A673 (cell line): ENCODE results near the gene CFAP20DC. TPM values are rescaled to one million over a fixed set of nuclear protein-coding genes. Genes with fewer than 3 reads are reported as not detected.
A peak's percentile ranks its signal among the peaks of the same experiment; 100 is the strongest.

Source experiments
- BruUV-seq: library from RNA; stranded (reverse); fragments of 400-500 nt; replicated peaks from 2 replicates; lab custom pipeline; 2021; lab: Mats Ljungman, UMichigan
- CTCF ChIA-PET: fragments of 300-600 bp; sonication (Branson Sonifier 250); formaldehyde crosslinking; loops from one replicate; lab custom pipeline; 2022; ENCODE audit warnings: antibody characterized with exemption; lab: Charles Lee
- POLR2A ChIA-PET: fragments of 300-600 bp; sonication (Branson Sonifier 250); formaldehyde crosslinking; loops from one replicate; lab custom pipeline; 2022; ENCODE audit warnings: antibody characterized with exemption; ENCODE audit not compliant: low non-redundant PET; lab: Charles Lee
- DNase-seq: peaks from one replicate; pipeline ENCODE4 v3.0.0-alpha.2; 2015; ENCODE audit warnings: low spot score
- H3K27ac ChIP-seq: fragments of 200-600 bp; sonication (generic); 2 replicates; pipeline ENCODE4 v1.5.1; 2016; ENCODE audit warnings: mixed run types, low read depth, mild to moderate bottlenecking, mixed read lengths, antibody characterized with exemption, low read length; ENCODE audit not compliant: poor library complexity, severe bottlenecking
- H3K27me3 ChIP-seq: fragments of 200-600 bp; sonication (generic); replicated peaks from 2 replicates; pipeline ENCODE4 v1.6.1; 2017; ENCODE audit warnings: mixed run types, low read depth, mild to moderate bottlenecking, mixed read lengths, antibody characterized with exemption, low read length; ENCODE audit not compliant: insufficient read depth, poor library complexity
- H3K36me3 ChIP-seq: fragments of 200-600 bp; sonication (generic); 2 replicates; pipeline ENCODE4 v1.6.1; 2016; ENCODE audit warnings: mixed run types, mild to moderate bottlenecking, mixed read lengths, antibody characterized with exemption, low read length; ENCODE audit not compliant: insufficient read depth, poor library complexity, severe bottlenecking
- H3K4me1 ChIP-seq: fragments of 200-600 bp; sonication (generic); 2 replicates; pipeline ENCODE4 v1.6.1; 2017; ENCODE audit warnings: mixed run types, mild to moderate bottlenecking, mixed read lengths, antibody characterized with exemption, low read length; ENCODE audit not compliant: insufficient read depth, poor library complexity, severe bottlenecking
- H3K4me3 ChIP-seq: fragments of 200-600 bp; sonication (generic); 2 replicates; pipeline ENCODE4 v1.5.1; 2016; ENCODE audit warnings: low read depth, mixed run types, mild to moderate bottlenecking, mixed read lengths, low read length; ENCODE audit not compliant: poor library complexity, severe bottlenecking
- H3K9me3 ChIP-seq: fragments of 200-600 bp; sonication (generic); 2 replicates; pipeline ENCODE4 v1.6.1; 2016; ENCODE audit warnings: mixed run types, low read depth, mild to moderate bottlenecking, mixed read lengths, antibody characterized with exemption, low read length; ENCODE audit not compliant: poor library complexity, severe bottlenecking
- EZH2 ChIP-seq: fragments of 200-600 bp; sonication (generic); IDR thresholded peaks from 2 replicates; pipeline ENCODE4 v1.6.1; 2017; ENCODE audit warnings: borderline replicate concordance, low read depth, mild to moderate bottlenecking, mixed read lengths, antibody characterized with exemption, low read length; ENCODE audit not compliant: poor library complexity, severe bottlenecking
- intact Hi-C: fragments of 100-400 bp; cut with micrococcal nuclease; formaldehyde crosslinking; loops from one replicate; pipeline ENCODE4 v1.10.0; 2022; ENCODE audit not compliant: unreplicated experiment
- total RNA-seq: library from RNA; stranded (reverse); gene quantifications from 2 replicates; pipeline ENCODE4 v1.2.3, GENCODE V29; 2021
- TF ChIP-seq, protein P1 (sequence below): fragments of 300-800, 200-600 bp; sonication (generic); conservative IDR thresholded peaks from 2 replicates; pipeline ENCODE4 v1.5.1; 2017; ENCODE audit warnings: low read depth, mild to moderate bottlenecking, antibody characterized with exemption, low read length, moderate library complexity, mixed read lengths

The CFAP20DC gene
- total RNA-seq, 1 experiment from 2014 or later: 1.3 TPM

DNA sequence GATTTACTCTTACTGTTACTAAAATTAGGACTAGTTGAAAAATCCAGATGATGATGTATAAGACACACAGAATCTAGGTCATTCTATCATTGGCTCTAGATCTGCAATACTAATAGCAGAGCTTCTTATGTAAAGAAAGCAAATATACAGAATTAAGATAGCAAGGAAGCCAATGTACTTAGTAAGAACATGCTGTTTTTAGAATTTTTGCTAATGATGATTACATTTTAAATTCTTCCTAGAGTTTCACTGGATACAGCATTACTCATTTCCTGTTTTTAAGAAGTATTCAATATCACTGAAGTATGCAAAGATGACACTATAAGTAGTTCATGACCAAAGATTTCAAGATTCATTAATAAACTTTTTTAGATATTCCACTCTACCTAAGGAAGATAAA is 60.7 kb downstream of the CFAP20DC start:
- ChIA-PET CTCF (no interaction called here), POLR2A (no interaction called here)
- H3K9me3 ChIP-seq: no peaks in the 10 kb centered on the region
- H3K4me1 ChIP-seq: no peaks in the 10 kb centered on the region
- BruUV-seq: no TSS peak
- intact Hi-C loops: no loop called here
- no peak overlapping the region for H3K27ac ChIP-seq
- TF ChIP-seq, protein P1, sequence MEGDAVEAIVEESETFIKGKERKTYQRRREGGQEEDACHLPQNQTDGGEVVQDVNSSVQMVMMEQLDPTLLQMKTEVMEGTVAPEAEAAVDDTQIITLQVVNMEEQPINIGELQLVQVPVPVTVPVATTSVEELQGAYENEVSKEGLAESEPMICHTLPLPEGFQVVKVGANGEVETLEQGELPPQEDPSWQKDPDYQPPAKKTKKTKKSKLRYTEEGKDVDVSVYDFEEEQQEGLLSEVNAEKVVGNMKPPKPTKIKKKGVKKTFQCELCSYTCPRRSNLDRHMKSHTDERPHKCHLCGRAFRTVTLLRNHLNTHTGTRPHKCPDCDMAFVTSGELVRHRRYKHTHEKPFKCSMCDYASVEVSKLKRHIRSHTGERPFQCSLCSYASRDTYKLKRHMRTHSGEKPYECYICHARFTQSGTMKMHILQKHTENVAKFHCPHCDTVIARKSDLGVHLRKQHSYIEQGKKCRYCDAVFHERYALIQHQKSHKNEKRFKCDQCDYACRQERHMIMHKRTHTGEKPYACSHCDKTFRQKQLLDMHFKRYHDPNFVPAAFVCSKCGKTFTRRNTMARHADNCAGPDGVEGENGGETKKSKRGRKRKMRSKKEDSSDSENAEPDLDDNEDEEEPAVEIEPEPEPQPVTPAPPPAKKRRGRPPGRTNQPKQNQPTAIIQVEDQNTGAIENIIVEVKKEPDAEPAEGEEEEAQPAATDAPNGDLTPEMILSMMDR: no peak
- no peak for TF ChIP-seq EZH2
- peak; percentile 7 for DNase-seq
- no peaks in the 10 kb centered on the region for H3K36me3 ChIP-seq
- H3K27me3 ChIP-seq: no peaks in the 10 kb centered on the region
- H3K4me3 ChIP-seq: no peak overlapping the region

DNA sequence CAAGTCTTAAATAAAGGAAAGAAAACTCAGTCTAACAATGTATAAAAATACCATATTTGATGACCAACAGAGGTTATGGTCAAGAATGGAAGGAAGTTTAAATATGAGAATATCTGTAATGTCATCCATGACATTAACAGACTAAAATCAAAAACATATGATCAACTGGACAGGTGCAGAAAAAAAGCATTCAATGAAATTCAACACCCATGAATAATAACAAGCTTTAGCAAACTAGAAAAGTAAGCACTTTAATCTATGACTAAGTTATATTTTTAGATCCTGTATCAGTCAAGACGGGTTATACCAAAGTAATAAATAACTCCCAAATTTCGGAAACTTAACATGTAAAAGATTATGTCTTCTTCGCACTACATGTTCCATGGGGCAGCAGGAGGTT is 61.8 kb downstream of the CFAP20DC start:
- DNase-seq: no peak
- POLR2A ChIA-PET: no interaction called here
- TF ChIP-seq, protein P1: no peak
- no peak for TF ChIP-seq EZH2
- CTCF ChIA-PET: no interaction called here
- H3K4me3 ChIP-seq: no peak overlapping the region
- intact Hi-C loops: no loop called here
- H3K36me3 ChIP-seq: no peaks in the 10 kb centered on the region
- no peak overlapping the region for H3K27ac ChIP-seq
- BruUV-seq: no TSS peak
- no peaks in the 10 kb centered on the region for H3K9me3 ChIP-seq
- H3K4me1 ChIP-seq: no peaks in the 10 kb centered on the region
- H3K27me3 ChIP-seq: no peaks in the 10 kb centered on the region

DNA sequence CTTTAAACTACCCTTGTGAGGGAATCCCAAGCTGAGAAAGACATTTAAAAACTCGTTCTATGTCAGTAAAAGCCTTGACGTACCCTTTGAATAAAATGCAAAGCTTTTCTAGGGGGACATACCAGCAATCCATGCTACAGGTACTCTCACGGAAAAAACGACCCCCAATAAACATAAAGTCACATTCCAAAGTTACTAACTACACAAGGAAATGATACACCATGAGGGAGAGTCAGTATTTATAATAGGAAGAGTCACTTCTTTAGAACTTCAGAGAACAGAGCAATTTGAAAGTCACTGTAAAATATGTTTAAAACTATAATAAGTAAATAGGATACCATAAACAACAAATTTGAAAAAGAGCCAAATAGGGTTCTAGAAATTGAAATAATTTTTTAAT is 63.2 kb downstream of the CFAP20DC start:
- POLR2A ChIA-PET: no interaction called here
- Histone ChIP-seq H3K36me3 (no peaks in the 10 kb centered on the region), H3K9me3 (no peaks in the 10 kb centered on the region), H3K27ac (no peak overlapping the region), H3K4me1 (no peaks in the 10 kb centered on the region), H3K4me3 (no peak overlapping the region), H3K27me3 (no peaks in the 10 kb centered on the region)
- no TSS peak for BruUV-seq
- TF ChIP-seq EZH2: no peak
- TF ChIP-seq, protein P1: no peak
- no peak for DNase-seq
- intact Hi-C loops: no loop called here
- CTCF ChIA-PET: no interaction called here
